Mucosa of rectum (tissue), 2 donors: ENCODE measurements around the gene MAGEC2.

Experiments
- H3K27ac ChIP-seq, 2 donors: one replicate each; pipeline ENCODE4 v1.7.0; 2013; ENCODE audit warnings: inconsistent platforms in 2 of 2, low read depth in 2 of 2, low read length in 2 of 2
- H3K27me3 ChIP-seq, 2 donors: one replicate each; pipeline ENCODE4 v1.7.0; 2013; ENCODE audit warnings: low read length in 2 of 2; ENCODE audit not compliant: control insufficient read depth in 2 of 2, insufficient read depth in 2 of 2
- H3K36me3 ChIP-seq, 2 donors: one replicate each; pipeline ENCODE4 v1.7.0; 2013; ENCODE audit warnings: low read length in 2 of 2; ENCODE audit not compliant: control insufficient read depth in 2 of 2, insufficient read depth in 2 of 2
- H3K4me1 ChIP-seq, 2 donors: one replicate each; pipeline ENCODE4 v1.7.0; 2013; ENCODE audit warnings: low read length in 2 of 2, mild to moderate bottlenecking in 1 of 2; ENCODE audit not compliant: control insufficient read depth in 2 of 2, insufficient read depth in 2 of 2
- H3K4me3 ChIP-seq, 2 donors: one replicate each; pipeline ENCODE4 v1.7.0; 2013; ENCODE audit warnings: low read length in 2 of 2
- H3K9ac ChIP-seq, 2 donors: one replicate each; pipeline ENCODE4 v1.7.0; 2013; ENCODE audit warnings: low read length in 2 of 2, low read depth in 1 of 2, mild to moderate bottlenecking in 1 of 2
- H3K9me3 ChIP-seq, 2 donors: one replicate each; pipeline ENCODE4 v1.7.0; 2013; ENCODE audit warnings: low read length in 2 of 2; ENCODE audit not compliant: control insufficient read depth in 2 of 2
- donor health status: healthy.
- donor health status: Normal muscosa, but diverticular disease.

Gene MAGEC2, protein sequence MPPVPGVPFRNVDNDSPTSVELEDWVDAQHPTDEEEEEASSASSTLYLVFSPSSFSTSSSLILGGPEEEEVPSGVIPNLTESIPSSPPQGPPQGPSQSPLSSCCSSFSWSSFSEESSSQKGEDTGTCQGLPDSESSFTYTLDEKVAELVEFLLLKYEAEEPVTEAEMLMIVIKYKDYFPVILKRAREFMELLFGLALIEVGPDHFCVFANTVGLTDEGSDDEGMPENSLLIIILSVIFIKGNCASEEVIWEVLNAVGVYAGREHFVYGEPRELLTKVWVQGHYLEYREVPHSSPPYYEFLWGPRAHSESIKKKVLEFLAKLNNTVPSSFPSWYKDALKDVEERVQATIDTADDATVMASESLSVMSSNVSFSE

DNA sequence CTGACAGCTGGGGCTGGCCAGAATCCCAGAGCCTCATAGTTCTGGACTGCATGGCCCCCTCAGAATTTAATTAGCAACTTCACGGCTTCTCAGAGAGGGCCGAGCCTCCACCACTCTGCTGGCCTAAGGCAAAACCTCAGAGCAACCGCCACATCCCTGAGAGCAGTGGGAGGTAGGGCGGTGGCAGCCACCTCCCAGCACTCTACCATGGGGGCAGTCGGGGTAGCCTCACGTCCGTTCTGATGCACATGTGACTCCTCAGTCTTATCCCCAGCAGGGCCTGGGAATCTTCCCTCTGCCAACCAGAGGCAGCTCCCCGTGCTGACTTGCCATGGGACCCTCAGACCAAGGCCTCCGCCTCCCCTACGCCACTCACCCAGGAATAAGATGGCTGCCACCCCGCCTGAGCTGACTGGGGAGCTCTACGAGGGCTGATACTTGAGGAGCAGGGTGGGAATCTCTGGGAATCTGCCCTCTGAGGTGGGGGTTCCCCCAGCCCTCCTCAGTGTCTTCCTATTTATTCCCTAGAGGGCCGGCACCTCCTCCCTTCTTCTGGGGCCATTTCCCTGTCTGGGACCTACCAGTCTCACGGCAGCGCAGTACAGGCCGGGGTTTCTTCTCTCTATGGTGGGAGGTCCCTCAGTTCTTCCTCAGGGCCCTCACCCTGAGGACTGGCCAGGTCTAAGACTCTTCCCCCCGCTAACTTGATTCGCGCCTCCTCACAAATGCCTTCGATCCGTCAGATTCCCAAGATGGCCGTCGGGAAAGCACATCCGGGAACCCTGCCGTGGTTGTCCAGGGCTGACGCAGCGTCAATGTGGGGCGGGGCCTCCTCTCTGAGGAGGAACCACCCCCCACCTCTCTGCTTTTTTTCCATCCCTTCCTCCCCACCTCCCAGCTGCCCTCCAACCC is at the start of gene MAGEC2:
MAGEC2 (minus strand) TSS at position 769 of the 912 bp plus-strand sequence. CDS start 1,303 bp downstream, outside the sequence.
- no peaks in the 10 kb centered on the region for H3K4me1 ChIP-seq
- H3K9me3 ChIP-seq = no peaks in the 10 kb centered on the region
- H3K27ac ChIP-seq = no peak within 1 kb of the TSS
- no peaks in the 10 kb centered on the region for H3K27me3 ChIP-seq
- H3K36me3 ChIP-seq = no peaks in the 10 kb centered on the region
- H3K4me3 ChIP-seq = no peak within 1 kb of the TSS
- H3K9ac ChIP-seq = no peak within 1 kb of the TSS

DNA sequence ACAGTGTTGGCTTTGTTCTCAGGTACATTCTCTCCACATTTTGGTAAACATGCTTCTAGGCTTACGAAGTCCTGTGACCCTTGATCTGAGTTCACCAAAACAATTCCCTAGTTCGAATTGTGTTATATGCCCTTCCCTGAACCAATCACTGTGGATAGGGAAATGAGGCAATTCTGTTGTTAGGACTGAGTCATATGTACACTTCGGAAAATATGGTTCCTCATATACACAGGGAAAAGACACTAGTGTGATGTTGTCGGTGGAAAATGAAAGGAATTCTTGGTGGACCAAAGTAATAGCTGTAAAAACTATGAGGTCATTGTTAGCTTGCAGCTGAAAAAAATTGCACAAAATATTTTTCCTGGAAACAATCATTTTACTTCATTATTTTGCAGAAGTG is 46.6 kb upstream of the MAGEC2 start:
- H3K9ac ChIP-seq = no peak overlapping the region
- no peak overlapping the region for H3K4me3 ChIP-seq
- H3K27ac ChIP-seq = no peak overlapping the region
- no peaks in the 10 kb centered on the region for H3K9me3 ChIP-seq
- H3K4me1 ChIP-seq = no peaks in the 10 kb centered on the region
- no peaks in the 10 kb centered on the region for H3K27me3 ChIP-seq
- no peaks in the 10 kb centered on the region for H3K36me3 ChIP-seq

DNA sequence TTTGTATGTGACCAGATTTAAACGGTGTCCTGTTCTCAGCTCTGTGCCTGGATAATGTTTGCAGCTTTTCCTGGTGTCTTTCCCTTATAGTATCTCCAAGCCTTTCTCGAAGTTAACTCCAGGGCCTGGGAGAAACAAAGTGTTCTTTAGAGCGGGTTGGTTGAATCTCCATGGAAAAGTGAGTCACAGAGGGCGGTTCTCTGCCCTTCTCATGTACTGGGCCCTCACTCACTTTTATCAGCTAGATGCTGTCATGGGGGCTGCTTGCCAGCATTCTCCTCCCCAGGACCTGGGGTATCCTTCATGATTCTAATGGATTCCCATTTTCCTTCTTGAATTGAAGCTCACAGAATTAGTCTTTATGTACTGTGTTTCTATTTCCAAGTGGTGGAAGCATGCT is 46.1 kb upstream of the MAGEC2 start:
- no peaks in the 10 kb centered on the region for H3K36me3 ChIP-seq
- H3K4me1 ChIP-seq = no peaks in the 10 kb centered on the region
- no peaks in the 10 kb centered on the region for H3K27me3 ChIP-seq
- no peak overlapping the region for H3K4me3 ChIP-seq
- H3K27ac ChIP-seq = no peak overlapping the region
- no peaks in the 10 kb centered on the region for H3K9me3 ChIP-seq
- H3K9ac ChIP-seq = no peak overlapping the region

DNA sequence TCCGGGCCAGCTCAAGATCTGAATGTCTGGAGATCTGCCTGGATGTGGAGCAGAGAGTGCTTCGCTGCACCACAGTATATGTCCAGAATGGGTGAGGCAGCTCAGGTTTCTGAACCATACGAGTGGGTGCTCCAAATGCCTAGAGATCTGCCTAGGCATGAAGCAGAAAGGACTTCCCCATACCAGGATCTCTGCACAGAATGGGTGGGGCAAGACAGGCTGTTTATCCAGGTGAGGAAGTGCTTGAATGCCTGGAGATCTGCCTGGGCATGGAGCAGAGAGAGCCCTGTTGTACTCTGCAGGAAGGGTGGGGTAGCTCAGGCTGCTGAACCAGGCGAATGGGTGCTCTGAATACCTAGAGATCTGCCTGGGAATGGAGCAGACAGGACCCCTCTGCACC is 45.4 kb upstream of the MAGEC2 start:
- Histone ChIP-seq H3K27me3 (no peaks in the 10 kb centered on the region), H3K9ac (no peak overlapping the region), H3K4me3 (no peak overlapping the region), H3K9me3 (no peaks in the 10 kb centered on the region), H3K27ac (no peak overlapping the region), H3K4me1 (no peaks in the 10 kb centered on the region), H3K36me3 (no peaks in the 10 kb centered on the region)

DNA sequence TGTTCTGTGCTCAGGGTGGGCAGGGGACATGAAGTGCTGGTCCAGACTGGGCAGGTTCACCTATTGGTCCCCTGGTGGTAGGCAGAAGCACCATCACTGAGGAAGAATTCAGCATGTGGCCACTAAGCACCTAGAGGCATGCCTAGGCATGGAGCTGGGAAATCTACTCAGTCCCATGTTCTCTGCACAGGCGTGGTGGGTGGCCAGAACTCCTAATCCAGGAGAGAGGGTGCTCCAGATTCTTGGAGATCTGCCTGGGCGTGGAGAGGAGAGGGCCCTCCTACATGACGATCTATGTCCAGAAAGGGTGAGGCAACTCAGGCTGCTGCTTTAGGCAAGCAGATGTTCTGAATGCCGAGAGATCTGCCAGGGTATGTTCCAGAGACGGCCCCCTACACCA is 44.6 kb upstream of the MAGEC2 start:
- Histone ChIP-seq H3K9me3 (no peaks in the 10 kb centered on the region), H3K27me3 (no peaks in the 10 kb centered on the region), H3K4me3 (no peak overlapping the region), H3K9ac (no peak overlapping the region), H3K4me1 (no peaks in the 10 kb centered on the region), H3K36me3 (no peaks in the 10 kb centered on the region), H3K27ac (no peak overlapping the region)

DNA sequence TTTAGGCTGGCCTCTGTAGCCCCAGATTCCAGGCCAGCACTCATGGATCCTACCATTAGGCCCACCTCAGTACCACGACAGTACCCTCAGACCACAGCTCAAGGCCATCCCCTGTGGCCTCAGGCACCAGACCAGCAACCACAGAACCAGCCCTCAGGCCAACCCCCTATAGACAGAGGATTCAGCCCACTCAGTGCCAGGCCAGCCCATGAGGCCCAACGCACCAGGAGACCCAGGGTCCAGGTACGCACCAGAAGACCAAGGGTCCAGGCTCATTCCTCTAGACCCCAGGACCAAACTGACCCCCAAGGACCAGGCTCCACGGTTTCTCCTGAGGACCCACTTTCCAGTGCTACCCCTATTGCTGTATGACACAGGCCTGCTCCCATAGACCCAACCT is 39.5 kb upstream of the MAGEC2 start:
- no peaks in the 10 kb centered on the region for H3K9me3 ChIP-seq
- no peaks in the 10 kb centered on the region for H3K36me3 ChIP-seq
- H3K9ac ChIP-seq = no peak overlapping the region
- H3K4me1 ChIP-seq = no peaks in the 10 kb centered on the region
- no peak overlapping the region for H3K27ac ChIP-seq
- no peak overlapping the region for H3K4me3 ChIP-seq
- H3K27me3 ChIP-seq = no peaks in the 10 kb centered on the region

DNA sequence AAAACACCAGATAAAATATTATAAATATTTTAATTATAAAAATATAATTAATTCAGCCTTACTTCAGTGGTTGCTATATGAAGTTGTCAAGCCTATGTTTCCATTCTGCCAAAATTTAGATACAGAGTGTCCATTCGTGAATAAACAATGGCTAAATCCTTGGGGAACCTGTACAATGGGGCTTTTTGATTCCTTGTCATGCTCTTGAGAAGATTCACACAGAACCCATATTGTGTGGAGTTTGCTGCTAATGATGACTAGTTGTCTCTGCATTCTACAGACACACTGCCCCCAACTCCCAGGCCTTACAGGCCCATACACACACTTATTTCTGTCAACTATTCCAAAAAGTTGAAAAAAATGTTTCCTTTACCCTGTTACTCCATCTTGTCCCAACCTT is 33.4 kb upstream of the MAGEC2 start:
- Histone ChIP-seq H3K36me3 (no peaks in the 10 kb centered on the region), H3K27me3 (no peaks in the 10 kb centered on the region), H3K9me3 (no peaks in the 10 kb centered on the region), H3K4me3 (no peak overlapping the region), H3K9ac (no peak overlapping the region), H3K27ac (no peak overlapping the region), H3K4me1 (no peaks in the 10 kb centered on the region)

DNA sequence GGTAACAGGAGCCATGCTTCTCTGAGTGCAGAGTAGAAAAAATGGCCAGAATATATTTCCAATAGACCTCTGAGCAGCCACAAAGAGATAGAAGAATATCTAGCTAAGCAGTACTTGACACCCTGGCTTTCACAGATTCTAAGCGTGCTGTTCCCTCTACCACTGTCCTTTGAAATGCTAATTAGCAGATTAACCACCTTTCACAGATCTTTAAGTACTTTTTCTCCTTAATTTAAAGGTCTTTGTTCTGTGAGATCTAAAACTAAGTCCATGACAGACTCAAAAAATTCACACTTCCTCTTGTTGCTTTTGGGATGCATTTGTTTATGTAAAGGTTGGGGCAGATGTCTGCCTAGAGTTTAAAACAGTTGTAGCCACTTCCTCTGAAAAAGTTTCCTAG is 28.3 kb upstream of the MAGEC2 start:
- Histone ChIP-seq H3K4me1 (no peaks in the 10 kb centered on the region), H3K9me3 (peaks cover 0 to 2% of the 10 kb centered on the region in 2 donors), H3K9ac (no peak overlapping the region), H3K27ac (no peak overlapping the region), H3K4me3 (no peak overlapping the region), H3K27me3 (no peaks in the 10 kb centered on the region), H3K36me3 (no peaks in the 10 kb centered on the region)

DNA sequence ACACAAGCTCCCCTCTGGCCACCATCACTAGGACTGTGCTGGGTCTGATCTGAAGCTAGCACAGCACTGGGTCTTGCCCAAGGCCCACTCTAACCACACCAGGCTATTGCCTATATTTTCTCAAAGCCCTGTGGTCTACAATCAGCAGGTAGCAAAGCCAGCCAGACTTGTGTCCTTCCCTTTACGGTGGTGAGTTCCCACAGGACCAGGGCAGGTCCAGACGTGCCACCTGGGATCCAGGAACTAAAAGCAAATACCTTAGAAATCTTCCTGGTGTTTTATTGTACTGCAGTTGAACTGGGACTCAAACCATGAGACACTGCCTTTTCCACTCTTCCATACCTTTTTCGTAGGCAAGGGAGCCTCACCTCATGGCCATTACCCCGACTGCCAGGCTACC is 9.0 kb upstream of the MAGEC2 start:
- Histone ChIP-seq H3K9me3 (no peaks in the 10 kb centered on the region), H3K36me3 (no peaks in the 10 kb centered on the region), H3K4me3 (no peak overlapping the region)

DNA sequence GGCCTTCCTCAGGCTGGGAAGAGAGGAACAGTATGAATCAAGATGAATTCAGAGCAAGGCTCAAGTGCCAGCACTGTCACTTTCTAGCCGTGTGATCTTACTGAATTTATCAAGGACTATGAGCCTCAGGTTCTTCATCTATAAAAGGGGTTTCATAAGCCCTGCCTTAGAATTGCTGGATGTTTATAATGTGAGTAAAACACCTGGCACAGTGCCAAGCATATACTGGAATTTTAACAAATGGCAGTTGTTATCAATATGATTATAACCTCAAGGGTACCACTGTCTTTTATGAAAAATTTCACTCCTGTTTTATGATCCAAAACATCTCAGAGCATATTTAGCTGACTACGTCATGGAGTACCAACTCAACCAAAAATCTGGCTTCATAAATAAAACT is 4.0 kb downstream of the MAGEC2 start:
- Histone ChIP-seq H3K36me3 (no peaks in the 10 kb centered on the region), H3K4me3 (no peak overlapping the region), H3K9me3 (no peaks in the 10 kb centered on the region), H3K27ac (no peak overlapping the region), H3K27me3 (no peaks in the 10 kb centered on the region), H3K9ac (no peak overlapping the region), H3K4me1 (no peaks in the 10 kb centered on the region)

More for the DNA sequence above, 9.0 kb upstream of the MAGEC2 start:
- H3K27ac ChIP-seq = no peak overlapping the region
- H3K4me1 ChIP-seq = no peaks in the 10 kb centered on the region
- H3K27me3 ChIP-seq = no peaks in the 10 kb centered on the region
- no peak overlapping the region for H3K9ac ChIP-seq
